ENCODE measurements around the gene CGA. TPM values are rescaled to one million over a fixed set of nuclear protein-coding genes. Genes with fewer than 3 reads are reported as not detected.

CGA gene
- polyA plus RNA-seq, 1 donor (not counting 4 experiments of a cell fraction or from before 2014, with no cell fraction given) = not detected

GRCh38 chr6:87102151-87102621, 7.3 kb upstream of the CGA start:
- Histone ChIP-seq H3K4me1 (ENCODE audit: control insufficient read depth, extremely low read depth, insufficient read depth, low read length) (no peaks in the 10 kb centered on the region), H3K4me2 (ENCODE audit: control insufficient read depth, extremely low read depth, insufficient read depth, low read depth, low read length) (no peak overlapping the region), H3K27ac (ENCODE audit: control insufficient read depth, insufficient read depth, low read length) (no peak overlapping the region), H2AFZ (ENCODE audit: control insufficient read depth, low read length) (no peak overlapping the region), H3K4me3 (ENCODE audit: control insufficient read depth in 2 of 3, extremely low read depth in 1 of 3, insufficient read depth in 2 of 3, low read depth in 1 of 3, low read length in 3 of 3) (no peak overlapping the region), H3K27me3 (ENCODE audit: control insufficient read depth, extremely low read depth, insufficient read depth, low read length) (no peaks in the 10 kb centered on the region), H4K20me1 (ENCODE audit: control insufficient read depth, extremely low read depth, insufficient read depth, low read length) (no peaks in the 10 kb centered on the region), H3K79me2 (ENCODE audit: control insufficient read depth, insufficient read depth, low read length) (no peaks in the 10 kb centered on the region), H3K9ac (ENCODE audit: control insufficient read depth, extremely low read depth, insufficient read depth, low read length) (no peak overlapping the region), H3K36me3 (ENCODE audit: control insufficient read depth in 2 of 2, extremely low read depth in 1 of 2, insufficient read depth in 2 of 2, low read length in 2 of 2) (no peaks in the 10 kb centered on the region), H3K9me3 (ENCODE audit: control insufficient read depth, low read depth, low read length) (no peaks in the 10 kb centered on the region), H3K9me1 (ENCODE audit: control insufficient read depth, extremely low read depth, insufficient read depth, low read length) (no peaks in the 10 kb centered on the region)
- no peak for TF ChIP-seq EZH2 (IDR thresholded peaks at IDR 0.05; ENCODE audit: low read length)
- no peak for TF ChIP-seq CTCF (optimal IDR thresholded peaks at IDR 0.05 in 1 of 3, IDR thresholded peaks at IDR 0.05 in 1 of 3, conservative IDR thresholded peaks at IDR 0.05 in 1 of 3; ENCODE audit: extremely low read depth in 1 of 3, insufficient read depth in 2 of 3, low read length in 3 of 3)
- FAIRE-seq (no peak), DNase-seq (ENCODE audit: low read depth, low spot score) (no peak)
- dilution Hi-C loops (cut with MboI; ENCODE audit: extremely low pct_ligation_motif_present, low sequenced_read_pairs) = no loop called here

- Histone ChIP-seq H3K27me3 (ENCODE audit: control insufficient read depth, extremely low read depth, insufficient read depth, low read length) (peaks cover 1% of the 10 kb centered on the region), H3K4me1 (ENCODE audit: control insufficient read depth, extremely low read depth, insufficient read depth, low read length) (no peaks in the 10 kb centered on the region), H2AFZ (ENCODE audit: control insufficient read depth, low read length) (no peak overlapping the region), H3K4me3 (ENCODE audit: control insufficient read depth in 2 of 3, extremely low read depth in 1 of 3, insufficient read depth in 2 of 3, low read depth in 1 of 3, low read length in 3 of 3) (no peak overlapping the region), H3K4me2 (ENCODE audit: control insufficient read depth, extremely low read depth, insufficient read depth, low read depth, low read length) (no peak overlapping the region), H3K27ac (ENCODE audit: control insufficient read depth, insufficient read depth, low read length) (no peak overlapping the region), H3K9me3 (ENCODE audit: control insufficient read depth, low read depth, low read length) (no peaks in the 10 kb centered on the region), H3K9me1 (ENCODE audit: control insufficient read depth, extremely low read depth, insufficient read depth, low read length) (no peaks in the 10 kb centered on the region), H4K20me1 (ENCODE audit: control insufficient read depth, extremely low read depth, insufficient read depth, low read length) (no peaks in the 10 kb centered on the region), H3K36me3 (ENCODE audit: control insufficient read depth in 2 of 2, extremely low read depth in 1 of 2, insufficient read depth in 2 of 2, low read length in 2 of 2) (no peaks in the 10 kb centered on the region), H3K9ac (ENCODE audit: control insufficient read depth, extremely low read depth, insufficient read depth, low read length) (no peak overlapping the region), H3K79me2 (ENCODE audit: control insufficient read depth, insufficient read depth, low read length) (no peaks in the 10 kb centered on the region)
- TF ChIP-seq CTCF (optimal IDR thresholded peaks at IDR 0.05 in 1 of 3, IDR thresholded peaks at IDR 0.05 in 1 of 3, conservative IDR thresholded peaks at IDR 0.05 in 1 of 3; ENCODE audit: extremely low read depth in 1 of 3, insufficient read depth in 2 of 3, low read length in 3 of 3) (no peak), EZH2 (IDR thresholded peaks at IDR 0.05; ENCODE audit: low read length) (no peak)
- no peak for DNase-seq (ENCODE audit: low read depth, low spot score)
- dilution Hi-C loops (cut with MboI; ENCODE audit: extremely low pct_ligation_motif_present, low sequenced_read_pairs) = no loop called here
- no peak for FAIRE-seq
Measured at GRCh38 chr6:87101067-87101466, 6.2 kb upstream of the CGA start.
